GM12801 (cell line): ENCODE data around the gene NISCH.

Experiments
- TF ChIP-seq, protein P1 (sequence below): IDR thresholded peaks from one replicate; pipeline ENCODE4 v1.5.1; 2011; ENCODE audit warnings: control low read depth; ENCODE audit not compliant: insufficient read length; ENCODE audit errors: extremely low read depth

NISCH gene

DNA sequence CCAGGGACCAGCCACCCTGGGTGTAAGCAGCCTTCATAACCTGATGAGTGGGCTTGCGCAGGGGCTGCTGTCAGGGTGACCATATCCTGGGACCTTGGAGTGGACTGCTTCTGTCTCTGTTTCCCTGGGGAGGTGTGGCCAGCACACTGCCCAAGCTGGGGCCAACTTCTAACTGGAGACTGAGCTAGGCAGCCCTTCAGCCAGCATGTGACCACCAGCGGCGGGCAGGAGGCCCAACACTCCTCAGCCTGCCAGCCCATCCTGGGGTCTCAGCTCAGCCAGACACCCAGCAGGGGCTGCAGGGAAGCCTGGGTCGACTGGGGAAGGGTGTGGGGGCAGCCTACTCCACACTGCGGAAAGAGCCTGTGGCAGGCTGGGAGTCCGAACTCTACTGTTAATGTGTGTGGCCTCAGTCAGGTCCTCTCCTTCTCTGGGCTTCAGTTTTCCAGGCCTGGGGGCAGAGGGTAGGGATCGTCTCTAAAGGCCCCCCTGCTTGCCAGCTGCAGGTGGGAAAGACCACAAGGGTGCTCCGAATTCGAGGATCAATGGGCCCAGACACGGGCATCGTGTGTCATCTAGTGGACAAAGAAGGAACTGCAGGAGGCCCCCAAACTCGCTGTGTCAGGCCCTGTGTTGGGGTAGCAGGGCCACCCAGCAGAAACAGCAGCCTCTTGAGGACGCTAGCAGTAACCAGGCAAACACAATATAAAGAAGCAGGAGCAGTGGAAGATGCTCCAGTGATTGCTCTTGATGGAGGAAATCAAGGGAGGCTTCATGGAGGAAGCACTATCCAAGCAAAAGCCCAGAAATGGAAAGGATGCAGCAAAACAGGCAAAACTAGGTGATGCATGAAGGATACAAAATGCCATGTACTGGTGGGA lies 8.5 kb upstream of the NISCH start:
- TF ChIP-seq, protein P1, sequence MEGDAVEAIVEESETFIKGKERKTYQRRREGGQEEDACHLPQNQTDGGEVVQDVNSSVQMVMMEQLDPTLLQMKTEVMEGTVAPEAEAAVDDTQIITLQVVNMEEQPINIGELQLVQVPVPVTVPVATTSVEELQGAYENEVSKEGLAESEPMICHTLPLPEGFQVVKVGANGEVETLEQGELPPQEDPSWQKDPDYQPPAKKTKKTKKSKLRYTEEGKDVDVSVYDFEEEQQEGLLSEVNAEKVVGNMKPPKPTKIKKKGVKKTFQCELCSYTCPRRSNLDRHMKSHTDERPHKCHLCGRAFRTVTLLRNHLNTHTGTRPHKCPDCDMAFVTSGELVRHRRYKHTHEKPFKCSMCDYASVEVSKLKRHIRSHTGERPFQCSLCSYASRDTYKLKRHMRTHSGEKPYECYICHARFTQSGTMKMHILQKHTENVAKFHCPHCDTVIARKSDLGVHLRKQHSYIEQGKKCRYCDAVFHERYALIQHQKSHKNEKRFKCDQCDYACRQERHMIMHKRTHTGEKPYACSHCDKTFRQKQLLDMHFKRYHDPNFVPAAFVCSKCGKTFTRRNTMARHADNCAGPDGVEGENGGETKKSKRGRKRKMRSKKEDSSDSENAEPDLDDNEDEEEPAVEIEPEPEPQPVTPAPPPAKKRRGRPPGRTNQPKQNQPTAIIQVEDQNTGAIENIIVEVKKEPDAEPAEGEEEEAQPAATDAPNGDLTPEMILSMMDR = peak; percentile 87

DNA sequence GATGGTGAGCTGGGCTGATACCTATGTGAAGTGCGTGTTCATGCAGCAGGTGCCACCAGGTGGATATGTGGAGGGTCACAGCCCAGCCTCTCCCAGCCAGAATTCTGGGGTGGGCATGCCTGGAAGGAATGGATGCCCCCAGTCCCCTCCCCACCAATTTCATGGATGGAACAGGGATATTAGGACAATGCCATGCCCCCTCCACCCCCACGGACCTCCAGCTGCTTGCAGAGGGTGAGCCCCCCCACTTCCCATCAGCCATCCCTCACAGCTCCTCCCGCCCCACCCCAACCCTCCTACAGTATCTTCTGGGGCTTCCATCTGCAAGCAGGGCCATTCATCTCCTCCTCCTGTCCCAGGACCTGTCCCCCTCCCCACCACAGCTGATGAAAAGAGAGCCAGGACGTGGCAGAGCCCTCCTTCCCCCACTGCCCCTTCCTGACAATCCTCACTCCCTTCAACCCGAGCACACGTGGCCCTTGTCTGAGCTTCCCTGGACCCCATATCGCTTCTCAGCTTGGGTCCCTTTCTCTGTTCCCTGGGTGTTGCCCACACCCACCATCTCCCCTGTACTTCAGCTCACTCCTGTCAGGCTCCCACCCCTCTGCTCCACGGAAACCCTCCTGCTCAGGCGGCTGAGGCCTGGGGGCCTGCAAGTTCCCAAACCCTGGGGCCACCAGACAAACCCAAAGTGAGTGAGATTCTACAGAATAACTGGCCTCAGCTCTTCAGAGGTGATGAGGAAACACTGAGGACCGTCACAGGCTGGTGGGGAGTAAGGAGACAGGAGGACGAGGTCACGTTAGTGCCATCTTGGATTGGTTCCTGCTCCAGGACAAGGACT lies 7.7 kb upstream of the NISCH start:
- TF ChIP-seq, protein P1 = no peak

DNA sequence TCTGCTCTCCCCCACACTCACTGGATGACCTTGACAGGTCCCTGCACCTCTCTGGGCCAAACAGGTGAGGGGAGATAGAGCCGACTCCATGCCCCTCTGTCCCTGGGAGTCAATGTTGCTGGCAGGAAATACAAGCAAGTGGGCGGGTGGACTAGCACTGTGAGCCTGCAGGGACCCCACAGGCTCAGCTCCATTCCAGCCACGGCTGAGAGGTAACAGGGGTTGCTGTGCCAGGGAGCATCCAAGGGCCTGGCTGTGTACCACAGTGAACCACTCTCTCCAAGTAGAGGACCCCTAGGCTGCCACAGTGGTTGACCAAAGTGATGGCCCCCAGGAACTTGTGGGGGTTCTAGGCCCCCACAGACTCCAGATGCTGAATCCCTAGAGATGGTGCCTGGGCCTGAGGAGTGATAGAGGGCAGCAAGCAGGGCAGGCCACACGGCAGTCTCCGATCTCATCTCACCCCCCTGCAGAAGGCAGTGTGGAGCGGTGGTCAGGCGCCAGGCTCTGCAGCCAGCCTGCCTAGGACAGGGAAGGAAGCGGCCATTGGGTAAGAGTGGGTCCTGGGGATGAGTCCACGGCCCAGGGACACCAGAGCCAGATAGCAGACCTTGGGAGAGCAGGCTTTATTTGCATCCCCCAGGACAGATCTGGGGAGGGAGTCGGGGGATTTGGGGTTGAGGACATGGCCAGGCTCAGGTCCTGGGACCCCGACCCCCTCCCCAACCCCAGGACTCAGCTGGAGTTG lies 4.7 kb upstream of the NISCH start:
- TF ChIP-seq, protein P1 = no peak

DNA sequence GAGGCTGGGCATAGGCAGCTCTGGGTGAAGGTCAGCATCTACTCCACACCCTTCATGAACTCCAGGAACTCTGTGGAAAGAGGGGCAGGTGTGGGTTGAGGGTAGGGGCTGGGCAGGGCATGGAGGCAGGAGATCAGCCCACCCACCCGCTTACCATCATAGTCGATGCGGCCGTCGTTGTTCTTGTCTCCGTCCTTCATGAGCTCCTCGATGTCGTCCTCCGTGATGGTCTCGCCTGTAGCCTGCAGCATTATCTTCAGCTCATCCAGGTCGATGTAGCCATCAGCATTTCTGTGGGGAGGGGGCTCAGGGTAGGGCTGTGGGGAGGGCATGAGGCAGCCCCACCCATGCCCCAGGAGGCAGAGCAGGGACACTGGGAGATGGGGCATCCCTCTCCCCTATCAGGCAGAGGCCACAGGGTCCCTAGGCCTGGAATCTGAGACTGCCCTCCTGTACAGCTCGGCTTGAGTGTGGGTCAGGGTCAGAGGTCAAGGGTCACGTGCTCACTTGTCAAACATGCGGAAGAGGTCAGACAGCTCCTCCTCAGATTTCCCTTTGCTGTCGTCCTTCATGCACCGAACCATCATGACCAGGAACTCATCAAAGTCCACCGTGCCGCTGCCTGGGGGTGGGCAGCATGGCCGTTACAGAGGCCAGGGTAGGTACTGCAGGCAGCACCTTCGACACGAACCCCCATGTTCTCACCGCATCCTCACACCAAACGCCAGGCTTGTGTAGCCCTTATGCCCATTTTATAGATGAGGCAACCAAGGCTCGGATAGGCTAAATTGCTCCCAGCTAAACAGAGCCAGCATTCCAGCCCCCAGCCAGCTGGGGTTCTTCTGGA lies 3.9 kb upstream of the NISCH start:
- TF ChIP-seq, protein P1 = no peak

DNA sequence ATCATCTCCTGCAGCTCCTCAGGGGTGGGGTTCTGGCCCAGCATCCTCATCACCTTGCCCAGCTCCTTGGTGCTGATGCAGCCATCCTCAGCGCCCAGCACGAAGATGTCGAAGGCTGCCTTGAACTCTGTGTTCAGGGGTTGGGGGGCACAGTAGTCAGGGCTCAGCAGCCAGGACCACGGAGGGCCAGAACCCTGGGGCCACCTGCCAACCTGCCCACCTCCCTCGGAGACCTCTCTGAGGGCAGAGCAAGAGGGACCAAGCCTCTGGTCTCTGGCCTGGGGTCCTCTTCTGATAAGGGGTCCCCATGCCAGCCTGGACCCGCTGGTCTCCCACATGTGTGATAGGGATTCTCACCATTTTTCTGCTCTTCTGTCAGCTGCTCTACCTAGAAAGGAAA lies 3.3 kb upstream of the NISCH start:
- TF ChIP-seq, protein P1 = no peak

DNA sequence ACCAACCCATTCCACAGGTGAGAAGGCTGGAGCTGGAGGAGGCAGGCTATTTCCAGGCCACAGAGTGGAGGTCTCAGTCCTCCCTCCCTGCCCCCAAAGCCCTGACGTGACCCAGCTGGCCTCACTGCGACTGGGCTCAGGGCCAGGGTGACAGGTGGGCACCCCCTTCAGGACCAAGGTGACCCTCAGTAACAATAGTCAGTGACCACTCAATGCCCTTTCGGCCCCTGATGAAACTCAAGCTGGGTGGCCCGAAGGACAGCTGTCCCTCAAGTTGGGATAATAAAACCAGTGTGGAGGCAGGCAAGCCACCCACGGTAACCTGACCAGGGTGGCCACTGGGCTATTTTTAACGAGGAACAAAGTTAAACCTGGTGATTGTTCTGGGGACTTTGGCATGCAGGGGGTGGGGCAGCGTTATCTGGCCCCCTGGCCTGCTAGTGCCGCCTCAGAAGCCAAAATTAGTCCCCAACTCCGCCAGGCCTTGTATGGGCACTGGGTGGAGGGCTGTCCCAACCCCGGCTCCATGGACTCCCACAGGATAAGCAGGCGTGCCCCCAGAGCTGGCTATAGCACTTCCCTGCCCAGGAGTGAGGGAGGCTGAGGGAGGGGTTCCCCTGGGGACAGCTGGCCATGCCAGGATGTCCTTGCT lies 2.7 kb upstream of the NISCH start:
- TF ChIP-seq, protein P1 = no peak
